ENCODE results near the gene PARM1. TPM values are rescaled to one million over a fixed set of nuclear protein-coding genes. Genes with fewer than 3 reads are reported as not detected.

PARM1 gene
- total RNA-seq, 3 donors from 2014 or later: 0.08 to 0.19 (median 0.15) TPM

DNA sequence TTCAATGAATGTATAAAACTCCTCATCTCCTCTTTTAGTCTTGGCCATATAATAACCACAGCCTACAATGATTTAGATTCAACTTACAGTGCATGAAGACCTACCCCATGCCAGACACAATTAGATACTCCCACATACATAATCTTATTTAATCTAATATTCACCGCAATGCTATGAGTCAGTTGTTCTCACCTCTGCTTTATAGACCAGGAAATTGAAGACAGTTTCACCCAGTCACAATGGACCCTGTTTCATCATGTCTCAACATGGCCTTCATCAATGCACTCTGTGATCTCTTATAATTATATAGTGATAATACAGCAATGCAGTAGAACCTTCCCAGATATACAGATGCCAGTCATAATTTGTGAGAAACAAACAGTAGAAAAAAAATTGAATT lies 148.6 kb downstream of the PARM1 start:
- Mint-ChIP-seq H3K36me3 (ENCODE audit: insufficient read depth) (no peaks in the 10 kb centered on the region), H3K4me1 (ENCODE audit: low read depth) (no peaks in the 10 kb centered on the region), H3K4me3 (no peak overlapping the region), H3K27me3 (ENCODE audit: low read depth) (no peaks in the 10 kb centered on the region), H3K9me3 (no peaks in the 10 kb centered on the region)
- ATAC-seq: no peak
- DNase-seq: no peak

- H3K27me3 Mint-ChIP-seq (ENCODE audit: low read depth): no peaks in the 10 kb centered on the region
- peaks cover 2% of the 10 kb centered on the region for H3K9me3 Mint-ChIP-seq
- H3K4me3 Mint-ChIP-seq: no peak overlapping the region
- no peaks in the 10 kb centered on the region for H3K4me1 Mint-ChIP-seq (ENCODE audit: low read depth)
- H3K36me3 Mint-ChIP-seq (ENCODE audit: insufficient read depth): no peaks in the 10 kb centered on the region
- DNase-seq: no peak
- ATAC-seq: no peak
Measured at GRCh38 chr4:75087416-75087815, 154.5 kb downstream of the PARM1 start.

DNA sequence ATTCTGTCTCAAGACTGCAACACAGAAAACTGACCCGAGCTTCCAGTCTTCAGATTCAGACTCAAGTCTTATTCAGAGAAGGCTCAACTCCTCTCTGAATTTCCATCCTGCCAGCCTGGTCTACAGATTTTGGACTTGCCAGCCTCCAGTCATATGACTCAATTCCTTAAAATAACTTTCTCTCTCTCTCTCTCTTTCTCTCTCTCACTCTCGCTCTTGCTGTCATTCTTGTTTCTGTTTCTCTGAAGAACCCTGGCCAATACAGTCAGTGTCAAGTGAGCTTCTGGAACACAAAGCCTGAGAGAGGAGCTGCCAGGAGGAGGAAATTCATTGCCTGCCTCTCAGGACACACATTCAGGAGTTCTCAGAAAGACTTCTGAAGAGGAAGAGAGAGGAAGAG lies 154.9 kb downstream of the PARM1 start:
- Mint-ChIP-seq H3K4me3 (no peak overlapping the region), H3K27me3 (ENCODE audit: low read depth) (no peaks in the 10 kb centered on the region), H3K36me3 (ENCODE audit: insufficient read depth) (no peaks in the 10 kb centered on the region), H3K4me1 (ENCODE audit: low read depth) (no peaks in the 10 kb centered on the region), H3K9me3 (peaks cover 2% of the 10 kb centered on the region)
- ATAC-seq (no peak), DNase-seq (no peak)

GRCh38 chr4:75089206-75089605 lies 156.3 kb downstream of the PARM1 start:
- Mint-ChIP-seq H3K27me3 (ENCODE audit: low read depth) (no peaks in the 10 kb centered on the region), H3K36me3 (ENCODE audit: insufficient read depth) (no peaks in the 10 kb centered on the region), H3K9me3 (peaks cover 2% of the 10 kb centered on the region), H3K4me3 (no peak overlapping the region), H3K4me1 (ENCODE audit: low read depth) (no peaks in the 10 kb centered on the region)
- DNase-seq: no peak
- no peak for ATAC-seq

GRCh38 chr4:75099321-75099720 lies 166.4 kb downstream of the PARM1 start:
- H3K9me3 Mint-ChIP-seq: peaks cover 26% of the 10 kb centered on the region
- no peak for DNase-seq
- no peaks in the 10 kb centered on the region for H3K4me1 Mint-ChIP-seq (ENCODE audit: low read depth)
- no peaks in the 10 kb centered on the region for H3K36me3 Mint-ChIP-seq (ENCODE audit: insufficient read depth)
- no peak for ATAC-seq
- H3K27me3 Mint-ChIP-seq (ENCODE audit: low read depth): no peaks in the 10 kb centered on the region
- H3K4me3 Mint-ChIP-seq: no peak overlapping the region

Other genes starting within 250 kb of the PARM1 start
- gene BTC, start 138.6 kb upstream of the PARM1 start, total RNA-seq: not detected

Data from activated T-cell treated with anti-CD3 and anti-CD28 coated beads, Interleukin-2, amount 50 U/mL, for 4 hours (primary cell).